BJ (cell line): ENCODE measurements around the gene NRN1. TPM values are rescaled to one million over a fixed set of nuclear protein-coding genes. Genes with fewer than 3 reads are reported as not detected.

Source experiments
- CTCF ChIA-PET: fragments of 350-600 bp; formaldehyde crosslinking; extraction: SDS; loops from one replicate; lab custom pipeline; 2021; ENCODE audit warnings: antibody characterized with exemption, inconsistent platforms; lab: Yijun Ruan, JAX
- POLR2A ChIA-PET: fragments of 300-600 bp; sonication (Branson Sonifier 250); formaldehyde crosslinking; extraction: SDS; loops from one replicate; lab custom pipeline; 2021; ENCODE audit warnings: antibody characterized with exemption; lab: Charles Lee
- DNase-seq: peaks from one replicate; pipeline ENCODE4 v3.0.0-alpha.2; 2011; ENCODE audit warnings: low read depth
- H3K27me3 ChIP-seq: 2 replicates; pipeline ENCODE4 v1.6.0; 2011; ENCODE audit warnings: low read length; ENCODE audit not compliant: control insufficient read depth, insufficient read depth
- H3K36me3 ChIP-seq: 2 replicates; pipeline ENCODE4 v1.5.1; 2011; ENCODE audit warnings: low read length; ENCODE audit not compliant: control insufficient read depth, insufficient read depth
- H3K4me3 ChIP-seq: 2 replicates; pipeline ENCODE4 v1.5.1; 2011; ENCODE audit warnings: low read depth, mild to moderate bottlenecking, control low read depth, low read length
- polyA plus RNA-seq: library from polyadenylated mRNA; depleted of rRNA; stranded (reverse); fragments of >200 nt; gene quantifications from 2 replicates; pipeline ENCODE4 v1.2.3, GENCODE V29; 2011
- TF ChIP-seq, protein P1 (sequence below): IDR thresholded peaks from 2 replicates; pipeline ENCODE4 v1.5.1; 2011; ENCODE audit warnings: low read depth, mild to moderate bottlenecking, control low read depth, inconsistent platforms, low read length, moderate library complexity; ENCODE audit not compliant: insufficient read depth

NRN1 gene
- polyA plus RNA-seq, 1 experiment: 1.1 TPM

DNA sequence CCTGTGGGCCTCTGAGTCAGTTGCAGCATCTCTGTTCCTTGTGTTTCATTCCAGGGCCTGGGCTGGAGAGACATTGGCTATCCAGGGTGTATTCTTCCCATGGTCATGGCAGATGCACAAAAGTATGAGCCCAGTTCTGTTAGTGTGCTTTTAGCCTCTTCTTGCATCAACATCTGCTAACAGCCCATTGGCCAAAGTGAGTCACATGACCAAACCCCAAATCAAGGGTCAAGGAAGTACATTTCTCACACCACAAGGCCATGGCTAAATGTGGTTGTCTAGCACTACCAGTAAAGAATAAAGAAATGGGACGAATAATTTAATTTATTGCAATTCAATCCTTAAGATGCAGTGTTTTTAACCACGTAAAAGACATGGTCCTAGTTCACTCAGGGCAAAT lies 43.9 kb downstream of the NRN1 start:
- Histone ChIP-seq H3K27me3 (no peaks in the 10 kb centered on the region; the same call in 1 of the 2 replicates), H3K4me3 (no peak overlapping the region), H3K36me3 (no peaks in the 10 kb centered on the region)
- ChIA-PET POLR2A (no interaction called here), CTCF (no interaction called here)
- TF ChIP-seq, protein P1, sequence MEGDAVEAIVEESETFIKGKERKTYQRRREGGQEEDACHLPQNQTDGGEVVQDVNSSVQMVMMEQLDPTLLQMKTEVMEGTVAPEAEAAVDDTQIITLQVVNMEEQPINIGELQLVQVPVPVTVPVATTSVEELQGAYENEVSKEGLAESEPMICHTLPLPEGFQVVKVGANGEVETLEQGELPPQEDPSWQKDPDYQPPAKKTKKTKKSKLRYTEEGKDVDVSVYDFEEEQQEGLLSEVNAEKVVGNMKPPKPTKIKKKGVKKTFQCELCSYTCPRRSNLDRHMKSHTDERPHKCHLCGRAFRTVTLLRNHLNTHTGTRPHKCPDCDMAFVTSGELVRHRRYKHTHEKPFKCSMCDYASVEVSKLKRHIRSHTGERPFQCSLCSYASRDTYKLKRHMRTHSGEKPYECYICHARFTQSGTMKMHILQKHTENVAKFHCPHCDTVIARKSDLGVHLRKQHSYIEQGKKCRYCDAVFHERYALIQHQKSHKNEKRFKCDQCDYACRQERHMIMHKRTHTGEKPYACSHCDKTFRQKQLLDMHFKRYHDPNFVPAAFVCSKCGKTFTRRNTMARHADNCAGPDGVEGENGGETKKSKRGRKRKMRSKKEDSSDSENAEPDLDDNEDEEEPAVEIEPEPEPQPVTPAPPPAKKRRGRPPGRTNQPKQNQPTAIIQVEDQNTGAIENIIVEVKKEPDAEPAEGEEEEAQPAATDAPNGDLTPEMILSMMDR: no peak
- no peak for DNase-seq

DNA sequence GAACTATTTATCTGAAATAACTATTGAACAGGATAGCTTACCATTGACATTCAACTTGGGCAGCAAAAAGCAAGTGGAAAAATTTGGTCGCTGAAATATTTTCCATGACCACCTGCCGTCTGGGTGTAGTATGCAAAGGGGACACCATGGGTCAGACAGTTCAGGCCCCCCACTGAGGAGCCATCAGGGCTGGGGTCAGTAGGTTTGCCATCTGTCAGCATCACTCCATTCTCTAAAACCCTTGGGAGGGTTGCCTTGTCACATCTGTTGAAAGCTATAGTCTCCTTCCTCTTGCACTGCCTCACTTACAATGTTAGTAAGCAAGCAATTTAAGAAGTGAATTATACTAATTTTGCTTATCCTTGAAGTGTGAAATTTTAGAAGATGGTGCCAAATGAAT lies 44.9 kb downstream of the NRN1 start:
- DNase-seq: no peak
- TF ChIP-seq, protein P1: no peak
- POLR2A ChIA-PET: no interaction called here
- no peaks in the 10 kb centered on the region; the same call in 1 of the 2 replicates for H3K27me3 ChIP-seq
- H3K4me3 ChIP-seq: no peak overlapping the region
- H3K36me3 ChIP-seq: no peaks in the 10 kb centered on the region
- CTCF ChIA-PET: no interaction called here

DNA sequence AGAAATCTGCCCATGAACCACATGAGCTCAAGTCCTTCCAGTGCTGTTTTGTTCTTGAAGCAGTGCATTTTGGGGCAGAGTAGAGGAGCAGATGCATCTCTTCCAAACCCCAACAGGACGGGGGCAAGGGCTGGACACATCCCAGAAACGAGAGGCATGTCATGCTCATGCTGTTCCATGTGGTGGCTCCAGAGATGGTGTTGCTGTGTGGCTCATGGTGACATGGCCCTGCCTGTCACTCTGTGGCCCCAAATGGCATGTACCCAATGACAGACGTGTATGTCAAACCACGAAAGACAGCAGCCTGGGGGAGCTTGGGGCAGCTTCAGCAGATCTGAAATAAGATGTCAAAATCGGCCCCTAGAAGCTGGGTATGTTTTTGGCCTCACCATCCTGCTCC lies 46.3 kb downstream of the NRN1 start:
- CTCF ChIA-PET: no interaction called here
- DNase-seq: no peak
- TF ChIP-seq, protein P1: no peak
- no peaks in the 10 kb centered on the region for H3K36me3 ChIP-seq
- POLR2A ChIA-PET: no interaction called here
- H3K4me3 ChIP-seq: no peak overlapping the region
- H3K27me3 ChIP-seq: no peaks in the 10 kb centered on the region; the same call in 1 of the 2 replicates

DNA sequence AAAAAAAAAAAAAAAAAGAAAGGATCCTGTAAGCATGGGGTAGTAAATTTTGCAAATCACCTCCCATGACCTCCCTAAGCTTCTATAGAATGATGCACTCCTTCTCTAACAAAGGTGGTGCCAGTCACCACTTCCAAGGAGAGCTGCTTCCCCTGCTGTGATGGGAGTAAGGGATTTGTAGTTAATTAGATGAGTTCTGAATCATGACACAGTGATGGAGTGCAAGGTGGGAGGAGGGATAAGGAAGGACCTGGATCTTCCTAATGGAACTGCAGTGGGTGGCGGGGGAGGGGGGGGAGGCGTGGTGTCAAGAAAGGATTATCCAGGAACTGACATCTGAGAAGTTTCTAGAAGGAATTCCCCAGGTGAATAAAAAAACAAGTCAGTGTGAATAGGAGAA lies 47.8 kb downstream of the NRN1 start:
- no peaks in the 10 kb centered on the region; the same call in 1 of the 2 replicates for H3K27me3 ChIP-seq
- no peak overlapping the region for H3K4me3 ChIP-seq
- DNase-seq: no peak
- TF ChIP-seq, protein P1: no peak
- ChIA-PET CTCF (no interaction called here), POLR2A (no interaction called here)
- H3K36me3 ChIP-seq: no peaks in the 10 kb centered on the region

DNA sequence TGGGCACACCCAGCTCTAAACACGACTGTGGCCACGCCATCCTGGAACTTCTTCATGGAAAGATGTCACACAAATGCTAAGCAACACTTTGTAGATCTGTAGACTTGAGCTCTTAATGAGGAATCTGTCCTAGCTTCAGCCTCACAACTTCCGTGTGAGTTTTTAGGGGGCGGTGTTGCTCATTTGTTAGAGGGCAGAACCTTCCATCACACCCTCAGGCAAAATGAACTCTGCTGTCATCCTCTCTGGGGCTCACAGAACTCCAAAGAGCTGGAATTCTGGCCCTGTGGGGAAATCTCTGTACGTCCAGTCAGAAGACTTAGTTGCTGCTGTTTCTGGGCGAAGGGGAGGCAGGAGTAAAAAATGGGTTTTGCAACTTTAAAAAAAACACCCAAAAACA lies 49.8 kb downstream of the NRN1 start:
- no peak for DNase-seq

More for the DNA sequence above, 49.8 kb downstream of the NRN1 start:
- TF ChIP-seq, protein P1: no peak
- Histone ChIP-seq H3K4me3 (no peak overlapping the region), H3K36me3 (no peaks in the 10 kb centered on the region), H3K27me3 (no peaks in the 10 kb centered on the region; the same call in 1 of the 2 replicates)
- CTCF ChIA-PET: interaction anchor here (0.6 kb wide), 1 partner anchor 8 kb away, joined by 3 read pairs; no protein-coding TSS in a partner anchor
- POLR2A ChIA-PET: no interaction called here
